CD4-positive, alpha-beta T cell treated with Interleukin-12 subunit alpha and Interleukin-12 subunit beta, for 1 hour (primary cell): ENCODE results near the gene CES2.
A peak's percentile ranks its signal among the peaks of the same experiment; 100 is the strongest.
"Not testable (repeated sequence)": the region's sequence is repeated elsewhere in the genome, so short reads cannot be mapped to it uniquely, and the experiment has no call there.

ENCODE experiments used
- DNase-seq: peaks from one replicate; pipeline ENCODE4 v3.0.0-alpha.2; 2020

Gene CES2

GRCh38 chr16:66935314-66936011 is at the start of gene CES2:
CES2 (plus strand) TSS chr16:66935516; CDS start chr16:66935636, 120 bp downstream.
- no peak for DNase-seq

GRCh38 chr16:66886321-66886720 is 49.0 kb upstream of the CES2 start:
- no peak for DNase-seq

- no peak for DNase-seq
These were observed 48.4 kb upstream of the CES2 start for GRCh38 chr16:66886914-66887313.

- DNase-seq = no peak
These were observed 46.4 kb upstream of the CES2 start for GRCh38 chr16:66888647-66889615.

- DNase-seq = no peak
These were observed 45.7 kb upstream of the CES2 start for GRCh38 chr16:66889622-66890021.

GRCh38 chr16:66890799-66891198 is 44.5 kb upstream of the CES2 start:
- DNase-seq = no peak

GRCh38 chr16:66891360-66891759 is 44.0 kb upstream of the CES2 start:
- DNase-seq = no peak

- DNase-seq = no peak
These were observed 43.5 kb upstream of the CES2 start for GRCh38 chr16:66891797-66892196.

GRCh38 chr16:66894055-66894454 is 41.3 kb upstream of the CES2 start:
- DNase-seq = no peak

- DNase-seq = peak; percentile 65
These were observed 40.2 kb upstream of the CES2 start for GRCh38 chr16:66894948-66895688.

- DNase-seq = no peak
These were observed 39.7 kb upstream of the CES2 start for GRCh38 chr16:66895689-66895979.

- DNase-seq = no peak
These were observed 39.3 kb upstream of the CES2 start for GRCh38 chr16:66895999-66896398.

- DNase-seq = not testable (repeated sequence)
These were observed 38.6 kb upstream of the CES2 start for GRCh38 chr16:66896682-66897081.

GRCh38 chr16:66898207-66898606 is 37.1 kb upstream of the CES2 start:
- DNase-seq = no peak

- no peak for DNase-seq
These were observed 36.4 kb upstream of the CES2 start for GRCh38 chr16:66898933-66899309.

- no peak for DNase-seq
These were observed 35.9 kb upstream of the CES2 start for GRCh38 chr16:66899310-66899944.

- DNase-seq = no peak
These were observed 35.2 kb upstream of the CES2 start for GRCh38 chr16:66899945-66900710.

- no peak for DNase-seq
These were observed 34.4 kb upstream of the CES2 start for GRCh38 chr16:66900721-66901441.

GRCh38 chr16:66901626-66902025 is 33.7 kb upstream of the CES2 start:
- DNase-seq = no peak

GRCh38 chr16:66902648-66903543 is 32.4 kb upstream of the CES2 start:
- DNase-seq = no peak
